CD8-positive, alpha-beta memory T cell (primary cell): ENCODE measurements around the gene IGFN1. TPM values are rescaled to one million over a fixed set of nuclear protein-coding genes. Genes with fewer than 3 reads are reported as not detected.

Experiments used
- CTCF ChIA-PET: fragments of 350-600 bp; sonication (Branson Sonifier 250); formaldehyde crosslinking; loops from one replicate; lab custom pipeline; 2021; ENCODE audit warnings: antibody characterized with exemption; lab: Charles Lee
- POLR2A ChIA-PET: fragments of 350-600 bp; sonication (Branson Sonifier 250); formaldehyde crosslinking; loops from one replicate; lab custom pipeline; 2021; ENCODE audit warnings: antibody characterized with exemption; lab: Charles Lee
- DNase-seq, 5 donors: peaks; one replicate each; pipeline versions ENCODE4 v3.0.0 to v3.0.0-alpha.2; 2020 to 2022; ENCODE audit warnings: mixed read lengths in 1 of 5
- H3K27ac ChIP-seq: one replicate; pipeline ENCODE4 v1.7.0; 2013; ENCODE audit warnings: low read depth, mild to moderate bottlenecking, low read length, moderate library complexity
- H3K27me3 ChIP-seq: 2 replicates; pipeline ENCODE4 v1.7.0; 2013; ENCODE audit warnings: low read length, mild to moderate bottlenecking; ENCODE audit not compliant: insufficient read depth, poor library complexity, severe bottlenecking
- H3K36me3 ChIP-seq: 2 replicates; pipeline ENCODE4 v1.7.0; 2013; ENCODE audit warnings: mild to moderate bottlenecking, low read length, moderate library complexity; ENCODE audit not compliant: insufficient read depth
- H3K4me1 ChIP-seq: 2 replicates; pipeline ENCODE4 v1.7.0; 2013; ENCODE audit warnings: mild to moderate bottlenecking, low read length, moderate library complexity; ENCODE audit not compliant: insufficient read depth
- H3K4me3 ChIP-seq: 2 replicates; pipeline ENCODE4 v1.7.0; 2013; ENCODE audit warnings: mild to moderate bottlenecking, low read length
- H3K9me3 ChIP-seq: 2 replicates; pipeline ENCODE4 v1.7.0; 2013; ENCODE audit warnings: mild to moderate bottlenecking, low read length
- H3K27ac Mint-ChIP-seq, 8 donors: one replicate each; pipeline ENCODE4 v1.8.0; 2020 to 2021; ENCODE audit warnings: mixed read lengths in 8 of 8, mild to moderate bottlenecking in 6 of 8, inconsistent platforms in 3 of 8, moderate library complexity in 3 of 8
- H3K27me3 Mint-ChIP-seq, 2 donors: one replicate each; pipeline ENCODE4 v1.8.0; 2020 to 2021; ENCODE audit warnings: mixed read lengths in 2 of 2, mild to moderate bottlenecking in 1 of 2, moderate library complexity in 1 of 2
- H3K36me3 Mint-ChIP-seq, 3 donors: one replicate each; pipeline ENCODE4 v1.8.0; 2020 to 2021; ENCODE audit warnings: mixed read lengths in 3 of 3, inconsistent platforms in 1 of 3, mild to moderate bottlenecking in 1 of 3
- H3K4me1 Mint-ChIP-seq, 3 donors: one replicate each; pipeline ENCODE4 v1.8.0; 2020 to 2021; ENCODE audit warnings: mixed read lengths in 3 of 3, inconsistent platforms in 1 of 3, mild to moderate bottlenecking in 1 of 3
- H3K4me3 Mint-ChIP-seq, 7 donors: one replicate each; pipeline ENCODE4 v1.8.0; 2020 to 2021; ENCODE audit warnings: mixed read lengths in 7 of 7, mild to moderate bottlenecking in 6 of 7, moderate library complexity in 4 of 7, inconsistent platforms in 2 of 7
- H3K9me3 Mint-ChIP-seq, 5 donors: one replicate each; pipeline ENCODE4 v1.8.0; 2020 to 2022; ENCODE audit warnings: mixed read lengths in 5 of 5, mild to moderate bottlenecking in 3 of 5, moderate library complexity in 2 of 5, inconsistent platforms in 1 of 5
- polyA plus RNA-seq: library from polyadenylated mRNA; unstranded; fragments of 300-500 nt; fragmentation: Illumina TruSeq; gene quantifications from one replicate; pipeline ENCODE4 v1.2.3, GENCODE V29; 2021
- total RNA-seq, 2 experiments: library from RNA; stranded (reverse); gene quantifications; one replicate each; pipeline ENCODE4 v1.2.3, GENCODE V29; 2021

Gene IGFN1
- total and polyA plus RNA-seq, 3 experiments from 2014 or later = not detected

- no peak overlapping the region for H3K4me3 ChIP-seq
- H3K9me3 ChIP-seq = no peaks in the 10 kb centered on the region
- Mint-ChIP-seq H3K9me3 (no peaks in the 10 kb centered on the region), H3K36me3 (peaks cover 8 to 90% (median 27%) of the 10 kb centered on the region in 3 donors), H3K27ac (peak overlapping the region in 1 of 8 donors; percentile 11), H3K27me3 (no peaks in the 10 kb centered on the region), H3K4me1 (no peaks in the 10 kb centered on the region), H3K4me3 (no peak overlapping the region)
- H3K4me1 ChIP-seq = no peaks in the 10 kb centered on the region
- H3K27ac ChIP-seq = no peak overlapping the region
- H3K27me3 ChIP-seq = no peaks in the 10 kb centered on the region
- ChIA-PET CTCF (no interaction called here), POLR2A (no interaction called here)
- peaks cover 19% of the 10 kb centered on the region for H3K36me3 ChIP-seq
- peak in 1 of 5 donors; percentile 38 for DNase-seq
These were observed 45.5 kb upstream of the IGFN1 start for GRCh38 chr1:201145132-201145531.

GRCh38 chr1:201145816-201146215 is 44.8 kb upstream of the IGFN1 start:
- Histone ChIP-seq H3K4me3 (no peak overlapping the region), H3K27ac (no peak overlapping the region), H3K9me3 (no peaks in the 10 kb centered on the region), H3K4me1 (no peaks in the 10 kb centered on the region), H3K27me3 (no peaks in the 10 kb centered on the region), H3K36me3 (peaks cover 19% of the 10 kb centered on the region)
- no peak for DNase-seq
- H3K27me3 Mint-ChIP-seq = no peaks in the 10 kb centered on the region
- CTCF ChIA-PET = no interaction called here
- peaks cover 8 to 89% (median 28%) of the 10 kb centered on the region in 3 donors for H3K36me3 Mint-ChIP-seq
- H3K4me1 Mint-ChIP-seq = no peaks in the 10 kb centered on the region
- H3K9me3 Mint-ChIP-seq = no peaks in the 10 kb centered on the region
- no peak overlapping the region for H3K27ac Mint-ChIP-seq
- POLR2A ChIA-PET = no interaction called here
- H3K4me3 Mint-ChIP-seq = no peak overlapping the region

GRCh38 chr1:201146626-201147390 is 43.8 kb upstream of the IGFN1 start:
- DNase-seq = peak in 1 of 5 donors; percentile 19
- Mint-ChIP-seq H3K36me3 (peaks cover 8 to 88% (median 31%) of the 10 kb centered on the region in 3 donors), H3K27me3 (peaks cover 0 to 2% of the 10 kb centered on the region in 2 donors), H3K4me3 (no peak overlapping the region), H3K27ac (no peak overlapping the region), H3K9me3 (no peaks in the 10 kb centered on the region), H3K4me1 (peaks cover 0 to 3% (median 0%) of the 10 kb centered on the region in 3 donors)
- Histone ChIP-seq H3K4me1 (no peaks in the 10 kb centered on the region), H3K4me3 (no peak overlapping the region), H3K27me3 (no peaks in the 10 kb centered on the region), H3K36me3 (peaks cover 15% of the 10 kb centered on the region), H3K27ac (no peak overlapping the region), H3K9me3 (no peaks in the 10 kb centered on the region)
- CTCF ChIA-PET = no interaction called here
- POLR2A ChIA-PET = no interaction called here

- POLR2A ChIA-PET = no interaction called here
- peaks cover 1 to 7% (median 2%) of the 10 kb centered on the region in 3 donors for H3K4me1 Mint-ChIP-seq
These were observed 43.1 kb upstream of the IGFN1 start for GRCh38 chr1:201147396-201148015.

GRCh38 chr1:201149400-201149799 is 41.2 kb upstream of the IGFN1 start:
- H3K27ac Mint-ChIP-seq = no peak overlapping the region
- ChIA-PET CTCF (interaction anchor here (1.0 to 1.6 kb wide), 2 partner anchors 18 to 74 kb away, joined by 3 to 4 read pairs; no protein-coding TSS in a partner anchor), POLR2A (no interaction called here)
- H3K36me3 ChIP-seq = peaks cover 5% of the 10 kb centered on the region
- no peaks in the 10 kb centered on the region for H3K9me3 ChIP-seq
- peaks cover under 1 to 68% (median 19%) of the 10 kb centered on the region in 3 donors for H3K36me3 Mint-ChIP-seq
- peaks cover 0 to 2% of the 10 kb centered on the region in 2 donors for H3K27me3 Mint-ChIP-seq
- H3K4me1 ChIP-seq = peaks cover 16% of the 10 kb centered on the region
- H3K27me3 ChIP-seq = no peaks in the 10 kb centered on the region
- no peaks in the 10 kb centered on the region for H3K9me3 Mint-ChIP-seq
- peaks cover 12 to 21% (median 18%) of the 10 kb centered on the region in 3 donors for H3K4me1 Mint-ChIP-seq
- no peak overlapping the region for H3K4me3 ChIP-seq
- no peak overlapping the region for H3K27ac ChIP-seq
- no peak for DNase-seq
- peak overlapping the region in 1 of 7 donors; percentile 24 for H3K4me3 Mint-ChIP-seq

More at GRCh38 chr1:201147396-201148015, 43.1 kb upstream of the IGFN1 start:
- no peak overlapping the region for H3K4me3 Mint-ChIP-seq
- H3K27ac Mint-ChIP-seq = no peak overlapping the region
- Histone ChIP-seq H3K4me1 (peaks cover 2% of the 10 kb centered on the region), H3K27ac (no peak overlapping the region), H3K36me3 (peaks cover 12% of the 10 kb centered on the region), H3K27me3 (no peaks in the 10 kb centered on the region), H3K4me3 (no peak overlapping the region), H3K9me3 (no peaks in the 10 kb centered on the region)
- CTCF ChIA-PET = no interaction called here
- H3K36me3 Mint-ChIP-seq = peaks cover 8 to 83% (median 27%) of the 10 kb centered on the region in 3 donors
- no peaks in the 10 kb centered on the region for H3K9me3 Mint-ChIP-seq
- H3K27me3 Mint-ChIP-seq = peaks cover 0 to 2% of the 10 kb centered on the region in 2 donors
- peak in 1 of 5 donors; percentile 31 for DNase-seq

GRCh38 chr1:201153474-201154388 is 36.9 kb upstream of the IGFN1 start:
- Mint-ChIP-seq H3K27ac (peak overlapping the region in 7 of 8 donors; percentile 84 to 93 (median 90)), H3K36me3 (peaks cover 0 to 31% (median 4%) of the 10 kb centered on the region in 3 donors), H3K27me3 (peaks cover 4 to 23% of the 10 kb centered on the region in 2 donors), H3K9me3 (no peaks in the 10 kb centered on the region), H3K4me3 (peak overlapping the region; percentile 86 to 95 (median 91)), H3K4me1 (peaks cover 17 to 27% (median 27%) of the 10 kb centered on the region in 3 donors)
- Histone ChIP-seq H3K27me3 (no peaks in the 10 kb centered on the region), H3K4me1 (peaks cover 22% of the 10 kb centered on the region), H3K4me3 (peak overlapping the region; percentile 88), H3K36me3 (peaks cover 4% of the 10 kb centered on the region), H3K9me3 (no peaks in the 10 kb centered on the region), H3K27ac (peak overlapping the region; percentile 78)
- DNase-seq = peak in 1 of 5 donors; percentile 3
- ChIA-PET CTCF (interaction anchor here (0.8 to 1.5 kb wide), 4 partner anchors 15 to 182 kb away, joined by 3 to 7 read pairs (median 4); no protein-coding TSS in a partner anchor), POLR2A (interaction anchor here (0.8 to 2.6 kb wide), 3 partner anchors 34 to 130 kb away, joined by 3 to 9 read pairs (median 4); partner anchors contain the start of gene KIF21B)

- Mint-ChIP-seq H3K27me3 (peaks cover 4 to 29% of the 10 kb centered on the region in 2 donors), H3K4me1 (peaks cover 17 to 27% (median 27%) of the 10 kb centered on the region in 3 donors), H3K4me3 (peak within 1 kb of the TSS; percentile 86 to 95 (median 91)), H3K9me3 (no peaks in the 10 kb centered on the region), H3K36me3 (peaks cover 0 to 22% (median 4%) of the 10 kb centered on the region in 3 donors), H3K27ac (peak within 1 kb of the TSS; percentile 84 to 93 (median 89))
- no peaks in the 10 kb centered on the region for H3K9me3 ChIP-seq
- peak within 1 kb of the TSS; percentile 88 for H3K4me3 ChIP-seq
- CTCF ChIA-PET = interaction anchor here (0.8 to 1.5 kb wide), 4 partner anchors 14 to 183 kb away, joined by 3 to 7 read pairs (median 4); no protein-coding TSS in a partner anchor
- H3K36me3 ChIP-seq = no peaks in the 10 kb centered on the region
- H3K27ac ChIP-seq = peak within 1 kb of the TSS; percentile 78
- peaks cover 22% of the 10 kb centered on the region for H3K4me1 ChIP-seq
- no peaks in the 10 kb centered on the region for H3K27me3 ChIP-seq
- POLR2A ChIA-PET = interaction anchor here (0.8 to 2.6 kb wide), 4 partner anchors 16 to 131 kb away, joined by 3 to 9 read pairs (median 4); partner anchors contain the start of gene KIF21B
- DNase-seq = peak; percentile 94 to 98 (median 97)
These were observed 36.0 kb upstream of the IGFN1 start, which contains the start of gene TMEM9 for GRCh38 chr1:201154389-201155165. TSS of gene TMEM9 (minus strand) at chr1:201154474. CDS start at chr1:201153923, 551 bp downstream.
